ENCODE measurements around the gene KIAA1217.

KIAA1217 gene

GRCh38 chr10:24307116-24307515 is 98.2 kb downstream of the KIAA1217 start:
- ChIA-PET CTCF (interaction anchor here (1.0 to 2.6 kb wide), 5 partner anchors 12 to 314 kb away, joined by 3 to 22 read pairs (median 5); no protein-coding TSS in a partner anchor), POLR2A (no interaction called here)
- DNase-seq (ENCODE audit: low read depth, low spot score), result no peak
- TF ChIP-seq CTCF (IDR thresholded peaks at IDR 0.05; ENCODE audit: insufficient read depth, low read length, missing control alignments), result no peak
- H3K4me3 ChIP-seq (ENCODE audit: low read depth, low read length), result no peak overlapping the region

GRCh38 chr10:24307696-24308485 is 99.0 kb downstream of the KIAA1217 start:
- no peak overlapping the region for H3K4me3 ChIP-seq (ENCODE audit: low read depth, low read length)
- TF ChIP-seq CTCF (IDR thresholded peaks at IDR 0.05; ENCODE audit: insufficient read depth, low read length, missing control alignments), result no peak
- ChIA-PET CTCF (interaction anchor here (0.9 to 2.6 kb wide), 6 partner anchors 10 to 314 kb away, joined by 3 to 22 read pairs (median 4); no protein-coding TSS in a partner anchor), POLR2A (no interaction called here)
- no peak for DNase-seq (ENCODE audit: low read depth, low spot score)

GRCh38 chr10:24310104-24310503 is 101.2 kb downstream of the KIAA1217 start:
- no peak overlapping the region for H3K4me3 ChIP-seq (ENCODE audit: low read depth, low read length)
- no peak for DNase-seq (ENCODE audit: low read depth, low spot score)
- TF ChIP-seq CTCF (IDR thresholded peaks at IDR 0.05; ENCODE audit: insufficient read depth, low read length, missing control alignments), result no peak
- CTCF ChIA-PET, result no interaction called here
- POLR2A ChIA-PET, result no interaction called here

GRCh38 chr10:24311888-24312287 is 103.0 kb downstream of the KIAA1217 start:
- TF ChIP-seq CTCF (IDR thresholded peaks at IDR 0.05; ENCODE audit: insufficient read depth, low read length, missing control alignments), result no peak
- ChIA-PET POLR2A (no interaction called here), CTCF (interaction anchor here (1.0 kb wide), 1 partner anchor 8 kb away, joined by 5 read pairs; no protein-coding TSS in a partner anchor)
- no peak for DNase-seq (ENCODE audit: low read depth, low spot score)
- H3K4me3 ChIP-seq (ENCODE audit: low read depth, low read length), result no peak overlapping the region

- no peak overlapping the region for H3K4me3 ChIP-seq (ENCODE audit: low read depth, low read length)
- DNase-seq (ENCODE audit: low read depth, low spot score), result no peak
- POLR2A ChIA-PET, result no interaction called here
- no peak for TF ChIP-seq CTCF (IDR thresholded peaks at IDR 0.05; ENCODE audit: insufficient read depth, low read length, missing control alignments)
- CTCF ChIA-PET, result no interaction called here
Measured at GRCh38 chr10:24313283-24313682, 104.3 kb downstream of the KIAA1217 start.

- no peak for DNase-seq (ENCODE audit: low read depth, low spot score)
- TF ChIP-seq CTCF (IDR thresholded peaks at IDR 0.05; ENCODE audit: insufficient read depth, low read length, missing control alignments), result no peak
- ChIA-PET POLR2A (no interaction called here), CTCF (interaction anchor here (0.6 kb wide), 1 partner anchor 100 kb away, joined by 3 read pairs; no protein-coding TSS in a partner anchor)
- no peak overlapping the region for H3K4me3 ChIP-seq (ENCODE audit: low read depth, low read length)
Measured at GRCh38 chr10:24315211-24315610, 106.3 kb downstream of the KIAA1217 start.
